DMS 273 (cell line): ENCODE measurements around the gene SPATA13.
"Not testable (repeated sequence)": the region's sequence is repeated elsewhere in the genome, so short reads cannot be mapped to it uniquely, and the experiment has no call there.

ENCODE experiments used
- DNase-seq: peaks from one replicate; lab custom pipeline; 2025; ENCODE audit not compliant: unreplicated experiment; lab: John Stamatoyannopoulos, UW

SPATA13 gene

GRCh38 chr13:24349778-24350664 lies 189.5 kb downstream of the SPATA13 start:
- DNase-seq = not testable (repeated sequence)

- no peak for DNase-seq
Measured at GRCh38 chr13:24351423-24351822, 190.9 kb downstream of the SPATA13 start.

DNA sequence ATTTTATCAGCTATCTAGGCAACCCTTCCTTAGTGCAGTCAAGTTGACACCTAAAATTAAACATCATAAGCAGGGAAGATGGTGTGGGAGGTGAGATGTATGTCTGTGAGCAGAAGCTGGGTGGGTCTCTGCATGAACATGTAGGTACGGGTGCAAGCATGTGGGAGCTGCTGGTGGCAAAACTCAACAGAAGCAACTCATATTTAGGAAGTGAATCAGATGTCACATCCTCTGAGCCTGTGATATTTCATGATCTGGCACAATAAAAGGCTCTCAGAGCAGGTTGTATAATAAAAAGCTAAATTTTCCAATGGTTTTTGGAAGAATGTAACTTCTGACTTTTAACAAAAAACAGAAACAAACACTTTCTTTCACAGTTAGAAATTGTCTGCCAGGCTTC lies 193.2 kb downstream of the SPATA13 start:
- no peak for DNase-seq

- DNase-seq = no peak
Measured at GRCh38 chr13:24355103-24355502, 194.6 kb downstream of the SPATA13 start.

GRCh38 chr13:24356270-24356669 lies 195.8 kb downstream of the SPATA13 start:
- no peak for DNase-seq
